Tibial artery (tissue), 4 donors: ENCODE results near the gene TPCN1.

ENCODE experiments used
- DNase-seq, 2 donors: peaks; one replicate each; pipeline ENCODE4 v3.0.0-alpha.2; 2019
- H3K27ac ChIP-seq, 2 donors: fragments of 200-600 bp; sonication (generic) in 1 of 2; 1 replicate in 1 of 2; 2 replicates in 1 of 2; pipeline ENCODE4 v1.5.1; 2018 to 2019; ENCODE audit warnings: mild to moderate bottlenecking in 1 of 2
- H3K27me3 ChIP-seq, 2 donors: fragments of 200-600 bp; sonication (generic) in 1 of 2; one replicate each; pipeline versions ENCODE4 v1.5.1 to v1.6.0; 2016 to 2019
- H3K36me3 ChIP-seq, 3 donors: fragments of 200-600 bp; sonication (generic) in 2 of 3; one replicate each; pipeline ENCODE4 v1.5.1; 2016 to 2019; ENCODE audit warnings: mild to moderate bottlenecking in 2 of 3
- H3K4me1 ChIP-seq, 4 donors: fragments of 200-600 bp; sonication (generic) in 2 of 4; 1 replicate in 3 of 4; 2 replicates in 1 of 4; pipeline ENCODE4 v1.5.1; 2016 to 2019
- H3K4me3 ChIP-seq, 2 donors: fragments of 200-600 bp; sonication (generic) in 1 of 2; 1 replicate in 1 of 2; 2 replicates in 1 of 2; pipeline ENCODE4 v1.5.1; 2018 to 2019; ENCODE audit warnings: mild to moderate bottlenecking in 2 of 2
- H3K9me3 ChIP-seq, 3 donors: fragments of 200-600 bp; sonication (generic) in 1 of 3; one replicate each; pipeline ENCODE4 v1.5.1; 2016 to 2019
- intact Hi-C: fragments of 100-400 bp; cut with DNase I; formaldehyde crosslinking; loops from one replicate; pipeline ENCODE4 v1.15.0; 2023; ENCODE audit warnings: low total_unique reads
- TF ChIP-seq, protein P1 (sequence below), 2 experiments: fragments of 200-600 bp in 1 of 2; fragments of 450-650 bp in 1 of 2; IDR thresholded peaks; one replicate each; pipeline ENCODE4 v1.5.1; 2017 to 2019; ENCODE audit warnings: antibody characterized with exemption in 2 of 2, mild to moderate bottlenecking in 1 of 2, moderate library complexity in 1 of 2

The TPCN1 gene

DNA sequence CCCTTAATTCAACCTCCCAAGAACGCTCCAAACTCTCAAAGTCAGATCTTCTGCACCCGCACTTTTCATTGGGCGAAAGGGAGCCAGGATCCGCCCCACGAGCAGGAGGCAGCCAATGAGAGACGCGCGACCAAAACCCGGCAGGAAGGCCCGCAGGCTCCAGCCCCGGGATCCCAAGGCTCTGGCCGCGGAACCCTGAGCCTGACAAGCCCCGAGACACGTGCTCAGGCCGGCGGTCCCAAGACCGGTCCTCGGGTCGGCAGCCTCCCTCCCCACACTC, 36.4 kb upstream of the TPCN1 start:
- TF ChIP-seq, protein P1, sequence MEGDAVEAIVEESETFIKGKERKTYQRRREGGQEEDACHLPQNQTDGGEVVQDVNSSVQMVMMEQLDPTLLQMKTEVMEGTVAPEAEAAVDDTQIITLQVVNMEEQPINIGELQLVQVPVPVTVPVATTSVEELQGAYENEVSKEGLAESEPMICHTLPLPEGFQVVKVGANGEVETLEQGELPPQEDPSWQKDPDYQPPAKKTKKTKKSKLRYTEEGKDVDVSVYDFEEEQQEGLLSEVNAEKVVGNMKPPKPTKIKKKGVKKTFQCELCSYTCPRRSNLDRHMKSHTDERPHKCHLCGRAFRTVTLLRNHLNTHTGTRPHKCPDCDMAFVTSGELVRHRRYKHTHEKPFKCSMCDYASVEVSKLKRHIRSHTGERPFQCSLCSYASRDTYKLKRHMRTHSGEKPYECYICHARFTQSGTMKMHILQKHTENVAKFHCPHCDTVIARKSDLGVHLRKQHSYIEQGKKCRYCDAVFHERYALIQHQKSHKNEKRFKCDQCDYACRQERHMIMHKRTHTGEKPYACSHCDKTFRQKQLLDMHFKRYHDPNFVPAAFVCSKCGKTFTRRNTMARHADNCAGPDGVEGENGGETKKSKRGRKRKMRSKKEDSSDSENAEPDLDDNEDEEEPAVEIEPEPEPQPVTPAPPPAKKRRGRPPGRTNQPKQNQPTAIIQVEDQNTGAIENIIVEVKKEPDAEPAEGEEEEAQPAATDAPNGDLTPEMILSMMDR (IDR thresholded peaks at IDR 0.05), result no peak
- no peaks in the 10 kb centered on the region for H3K9me3 ChIP-seq
- H3K27me3 ChIP-seq, result no peaks in the 10 kb centered on the region
- peak overlapping the region; percentile 87 to 96 for H3K4me3 ChIP-seq
- peaks cover 12 to 31% (median 12%) of the 10 kb centered on the region in 3 donors for H3K36me3 ChIP-seq
- intact Hi-C loops, result no loop called here
- peaks cover 0 to 33% (median 24%) of the 10 kb centered on the region in 4 donors for H3K4me1 ChIP-seq
- DNase-seq, result peak; percentile 89 to 93
- peak overlapping the region; percentile 97 to 98 for H3K27ac ChIP-seq

- Histone ChIP-seq H3K4me3 (peak within 1 kb of the TSS; percentile 87 to 96), H3K4me1 (peaks cover 0 to 33% (median 24%) of the 10 kb centered on the region in 4 donors), H3K27ac (peak within 1 kb of the TSS; percentile 97 to 98), H3K36me3 (peaks cover 6 to 26% (median 7%) of the 10 kb centered on the region in 3 donors), H3K9me3 (no peaks in the 10 kb centered on the region), H3K27me3 (no peaks in the 10 kb centered on the region)
- peak; percentile 65 to 86 for DNase-seq
- TF ChIP-seq, protein P1 (IDR thresholded peaks at IDR 0.05), result peak in 1 of 2 experiments; percentile 18
- intact Hi-C loops, result no loop called here
Observed at GRCh38 chr12:113185180-113186032, 35.9 kb upstream of the TPCN1 start, which contains the start of the genes DDX54 and RITA1. TSS of gene DDX54 (minus strand) at chr12:113185478. CDS start at chr12:113185451, 27 bp downstream. TSS of gene RITA1 (plus strand) at chr12:113185721. CDS start at chr12:113186747, 1,026 bp downstream.

- Histone ChIP-seq H3K4me1 (peaks cover 0 to 33% (median 24%) of the 10 kb centered on the region in 4 donors), H3K36me3 (peaks cover under 1 to 26% (median 1%) of the 10 kb centered on the region in 3 donors), H3K4me3 (peak overlapping the region; percentile 87 to 96), H3K27me3 (no peaks in the 10 kb centered on the region), H3K27ac (peak overlapping the region; percentile 97 to 98), H3K9me3 (no peaks in the 10 kb centered on the region)
- intact Hi-C loops, result no loop called here
- TF ChIP-seq, protein P1 (IDR thresholded peaks at IDR 0.05), result no peak
- no peak for DNase-seq
Observed at GRCh38 chr12:113186033-113186365, 35.3 kb upstream of the TPCN1 start.

DNA sequence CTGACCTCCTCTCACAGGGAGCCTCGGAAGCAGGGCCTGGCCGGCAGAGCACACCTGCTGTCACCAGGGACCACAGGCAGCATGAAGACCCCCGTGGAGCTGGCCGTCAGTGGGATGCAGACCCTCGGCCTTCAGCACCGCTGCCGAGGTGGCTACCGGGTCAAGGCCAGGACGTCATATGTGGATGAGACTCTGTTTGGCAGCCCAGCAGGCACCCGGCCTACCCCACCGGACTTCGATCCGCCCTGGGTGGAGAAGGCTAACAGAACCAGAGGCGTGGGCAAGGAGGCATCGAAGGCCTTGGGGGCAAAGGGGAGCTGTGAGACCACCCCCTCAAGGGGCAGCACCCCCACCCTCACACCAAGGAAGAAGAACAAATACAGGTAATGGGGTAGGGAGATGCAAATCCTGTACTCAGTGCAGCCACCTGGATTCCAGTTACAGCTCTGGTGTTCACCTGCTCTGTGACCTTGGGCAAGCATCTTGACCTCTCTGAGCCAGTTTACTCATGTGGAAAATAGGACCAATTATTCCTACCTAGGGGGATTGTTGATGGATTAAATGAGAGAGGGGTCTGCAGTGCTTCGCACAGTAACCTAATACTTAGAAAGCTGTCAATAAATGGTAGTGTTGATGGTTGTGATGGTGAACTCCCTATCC, 34.5 kb upstream of the TPCN1 start:
- Histone ChIP-seq H3K36me3 (peaks cover 5 to 26% (median 6%) of the 10 kb centered on the region in 3 donors), H3K27me3 (no peaks in the 10 kb centered on the region), H3K9me3 (no peaks in the 10 kb centered on the region), H3K27ac (peak overlapping the region; percentile 37 to 97), H3K4me3 (peak overlapping the region; percentile 87 to 96), H3K4me1 (peaks cover 0 to 33% (median 24%) of the 10 kb centered on the region in 4 donors)
- intact Hi-C loops, result no loop called here
- no peak for DNase-seq
- TF ChIP-seq, protein P1 (IDR thresholded peaks at IDR 0.05), result no peak

- Histone ChIP-seq H3K27me3 (no peaks in the 10 kb centered on the region), H3K9me3 (no peaks in the 10 kb centered on the region), H3K4me3 (no peak overlapping the region), H3K36me3 (peaks cover 6 to 30% (median 7%) of the 10 kb centered on the region in 3 donors), H3K4me1 (peaks cover 0 to 32% (median 24%) of the 10 kb centered on the region in 4 donors), H3K27ac (no peak overlapping the region)
- TF ChIP-seq, protein P1 (IDR thresholded peaks at IDR 0.05), result no peak
- intact Hi-C loops, result no loop called here
- DNase-seq, result no peak
Observed at GRCh38 chr12:113189361-113189760, 31.9 kb upstream of the TPCN1 start.
